ENCODE data around the gene EHMT1. TPM values are rescaled to one million over a fixed set of nuclear protein-coding genes. Genes with fewer than 3 reads are reported as not detected.

EHMT1 gene
- total and polyA plus RNA-seq, 2 donors from 2014 or later, result 15.8 to 92.9 TPM

DNA sequence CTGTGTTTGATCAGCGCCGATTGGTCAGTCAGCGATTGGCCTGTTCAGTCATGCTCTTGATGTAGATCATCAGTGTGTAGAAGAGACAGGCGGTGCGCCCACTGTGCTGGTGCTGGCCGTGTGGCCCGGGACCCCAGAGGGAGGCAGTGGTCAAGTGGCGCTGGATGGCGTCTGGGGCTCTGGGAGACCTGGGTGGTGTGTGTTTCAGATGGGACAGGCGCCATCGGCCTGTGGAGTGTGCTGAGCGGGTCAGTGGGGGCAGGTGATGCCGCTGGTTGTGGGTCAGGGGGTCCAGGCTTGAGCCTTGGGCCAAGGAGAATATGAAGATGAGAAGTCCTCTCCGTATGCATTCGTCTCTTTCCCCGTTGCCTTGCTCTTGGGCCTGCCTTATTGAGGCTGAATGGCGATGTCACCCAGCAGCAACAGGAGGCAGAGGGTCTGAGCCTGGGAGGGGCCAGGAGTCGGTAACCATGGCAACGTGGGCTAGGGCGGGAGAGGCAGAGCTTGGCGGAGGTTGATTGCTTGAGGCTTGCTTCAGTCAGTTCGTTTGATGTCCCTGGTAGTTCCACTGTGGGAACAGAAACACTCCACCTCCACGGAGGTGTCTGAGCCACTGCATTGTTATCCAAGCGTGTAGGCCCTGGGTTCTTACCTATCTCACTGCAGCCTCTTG lies 141.0 kb downstream of the EHMT1 start:
- TF ChIP-seq, protein P1, sequence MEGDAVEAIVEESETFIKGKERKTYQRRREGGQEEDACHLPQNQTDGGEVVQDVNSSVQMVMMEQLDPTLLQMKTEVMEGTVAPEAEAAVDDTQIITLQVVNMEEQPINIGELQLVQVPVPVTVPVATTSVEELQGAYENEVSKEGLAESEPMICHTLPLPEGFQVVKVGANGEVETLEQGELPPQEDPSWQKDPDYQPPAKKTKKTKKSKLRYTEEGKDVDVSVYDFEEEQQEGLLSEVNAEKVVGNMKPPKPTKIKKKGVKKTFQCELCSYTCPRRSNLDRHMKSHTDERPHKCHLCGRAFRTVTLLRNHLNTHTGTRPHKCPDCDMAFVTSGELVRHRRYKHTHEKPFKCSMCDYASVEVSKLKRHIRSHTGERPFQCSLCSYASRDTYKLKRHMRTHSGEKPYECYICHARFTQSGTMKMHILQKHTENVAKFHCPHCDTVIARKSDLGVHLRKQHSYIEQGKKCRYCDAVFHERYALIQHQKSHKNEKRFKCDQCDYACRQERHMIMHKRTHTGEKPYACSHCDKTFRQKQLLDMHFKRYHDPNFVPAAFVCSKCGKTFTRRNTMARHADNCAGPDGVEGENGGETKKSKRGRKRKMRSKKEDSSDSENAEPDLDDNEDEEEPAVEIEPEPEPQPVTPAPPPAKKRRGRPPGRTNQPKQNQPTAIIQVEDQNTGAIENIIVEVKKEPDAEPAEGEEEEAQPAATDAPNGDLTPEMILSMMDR (IDR thresholded peaks at IDR 0.05; ENCODE audit: borderline replicate concordance, extremely low read depth, insufficient read depth), result no peak
- Histone ChIP-seq H3K27me3 (ENCODE audit: control insufficient read depth, insufficient read depth, low read length) (no peaks in the 10 kb centered on the region), H3K9me3 (ENCODE audit: control insufficient read depth in 2 of 3, insufficient read depth in 1 of 3, low read length in 3 of 3) (no peaks in the 10 kb centered on the region), H3K36me3 (ENCODE audit: control insufficient read depth in 2 of 3, insufficient read depth in 3 of 3, low read length in 3 of 3) (peaks cover 6 to 13% (median 10%) of the 10 kb centered on the region in 3 donors), H3K4me1 (ENCODE audit: control insufficient read depth in 2 of 3, insufficient read depth in 2 of 3, low read depth in 1 of 3, low read length in 3 of 3) (peaks cover 0 to 7% (median 0%) of the 10 kb centered on the region in 3 donors), H3K27ac (ENCODE audit: low read depth in 2 of 2, low read length in 2 of 2) (no peak overlapping the region), H3K4me3 (ENCODE audit: low read length in 3 of 3) (no peak overlapping the region), H3K9ac (ENCODE audit: low read length in 3 of 3) (no peak overlapping the region)
- FAIRE-seq, result no peak
- intact Hi-C loops (cut with DNase I), result no loop called here
- peak in 1 of 5 donors; percentile 57 for DNase-seq

DNA sequence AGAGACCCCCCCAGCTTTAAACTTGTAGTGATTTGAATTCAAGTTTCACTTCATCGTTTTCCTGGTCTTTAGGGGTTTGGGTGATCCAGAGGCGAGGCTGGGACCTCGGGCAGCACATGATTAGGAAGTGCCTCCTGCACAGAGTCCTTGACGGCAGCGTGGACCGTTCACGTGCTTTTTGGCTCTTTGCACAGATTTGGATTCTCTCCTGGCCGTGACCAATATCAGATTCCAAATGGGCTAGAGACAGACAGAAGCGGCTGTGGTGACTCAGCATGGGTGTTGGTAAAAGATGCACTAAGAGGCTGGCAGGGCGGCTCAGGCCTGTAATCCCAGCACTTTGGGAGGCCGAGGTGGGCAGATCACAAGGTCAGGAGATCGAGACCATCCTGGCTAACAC lies 141.6 kb downstream of the EHMT1 start:
- H3K27ac ChIP-seq (ENCODE audit: low read depth in 2 of 2, low read length in 2 of 2), result no peak overlapping the region
- H3K4me3 ChIP-seq (ENCODE audit: low read length in 3 of 3), result no peak overlapping the region
- FAIRE-seq (no peak), DNase-seq (peak in 1 of 5 donors; percentile 49)
- intact Hi-C loops (cut with DNase I), result no loop called here
- no peaks in the 10 kb centered on the region for H3K27me3 ChIP-seq (ENCODE audit: control insufficient read depth, insufficient read depth, low read length)
- H3K4me1 ChIP-seq (ENCODE audit: control insufficient read depth in 2 of 3, insufficient read depth in 2 of 3, low read depth in 1 of 3, low read length in 3 of 3), result peaks cover 0 to 7% (median 0%) of the 10 kb centered on the region in 3 donors
- H3K9ac ChIP-seq (ENCODE audit: low read length in 3 of 3), result no peak overlapping the region
- TF ChIP-seq, protein P1 (IDR thresholded peaks at IDR 0.05; ENCODE audit: borderline replicate concordance, extremely low read depth, insufficient read depth), result no peak
- no peaks in the 10 kb centered on the region for H3K9me3 ChIP-seq (ENCODE audit: control insufficient read depth in 2 of 3, insufficient read depth in 1 of 3, low read length in 3 of 3)
- H3K36me3 ChIP-seq (ENCODE audit: control insufficient read depth in 2 of 3, insufficient read depth in 3 of 3, low read length in 3 of 3), result peaks cover 4 to 13% (median 7%) of the 10 kb centered on the region in 3 donors

DNA sequence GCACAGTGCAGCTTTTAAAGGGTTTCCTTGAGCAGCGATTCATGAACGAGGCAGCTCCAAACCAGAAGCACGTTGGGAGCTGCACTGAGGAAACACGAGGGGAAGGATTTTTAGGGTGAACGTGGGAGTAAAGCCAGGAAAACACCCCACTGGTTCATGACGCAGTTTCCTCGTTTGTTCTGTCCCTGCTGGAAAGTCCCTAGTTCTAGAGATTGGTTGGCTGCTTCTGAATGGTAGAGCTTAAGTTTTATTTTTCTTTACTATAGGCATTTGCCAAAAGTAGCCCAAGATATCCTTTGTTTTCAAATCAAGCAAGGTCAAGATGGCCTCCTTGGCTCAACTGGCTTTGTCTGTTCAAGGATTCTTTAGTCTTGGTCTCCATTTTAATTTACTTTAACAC lies 142.2 kb downstream of the EHMT1 start:
- no peaks in the 10 kb centered on the region for H3K27me3 ChIP-seq (ENCODE audit: control insufficient read depth, insufficient read depth, low read length)
- H3K36me3 ChIP-seq (ENCODE audit: control insufficient read depth in 2 of 3, insufficient read depth in 3 of 3, low read length in 3 of 3), result peaks cover 4 to 13% (median 6%) of the 10 kb centered on the region in 3 donors
- H3K9ac ChIP-seq (ENCODE audit: low read length in 3 of 3), result no peak overlapping the region
- FAIRE-seq (no peak), DNase-seq (no peak)
- peaks cover 0 to 7% (median 0%) of the 10 kb centered on the region in 3 donors for H3K4me1 ChIP-seq (ENCODE audit: control insufficient read depth in 2 of 3, insufficient read depth in 2 of 3, low read depth in 1 of 3, low read length in 3 of 3)
- H3K27ac ChIP-seq (ENCODE audit: low read depth in 2 of 2, low read length in 2 of 2), result no peak overlapping the region
- no peaks in the 10 kb centered on the region for H3K9me3 ChIP-seq (ENCODE audit: control insufficient read depth in 2 of 3, insufficient read depth in 1 of 3, low read length in 3 of 3)
- H3K4me3 ChIP-seq (ENCODE audit: low read length in 3 of 3), result no peak overlapping the region
- intact Hi-C loops (cut with DNase I), result no loop called here
- TF ChIP-seq, protein P1 (IDR thresholded peaks at IDR 0.05; ENCODE audit: borderline replicate concordance, extremely low read depth, insufficient read depth), result no peak

All from kidney (tissue), 14 donors.